Measurements from ENCODE around the gene ASB1. TPM values are rescaled to one million over a fixed set of nuclear protein-coding genes. Genes with fewer than 3 reads are reported as not detected.

Gene ASB1
- total and polyA plus RNA-seq, 10 of the 15 experiments (the other 5 are each of a cell fraction or from before 2014, with no cell fraction given): 5.2 to 31.2 (median 25.8) TPM

DNA sequence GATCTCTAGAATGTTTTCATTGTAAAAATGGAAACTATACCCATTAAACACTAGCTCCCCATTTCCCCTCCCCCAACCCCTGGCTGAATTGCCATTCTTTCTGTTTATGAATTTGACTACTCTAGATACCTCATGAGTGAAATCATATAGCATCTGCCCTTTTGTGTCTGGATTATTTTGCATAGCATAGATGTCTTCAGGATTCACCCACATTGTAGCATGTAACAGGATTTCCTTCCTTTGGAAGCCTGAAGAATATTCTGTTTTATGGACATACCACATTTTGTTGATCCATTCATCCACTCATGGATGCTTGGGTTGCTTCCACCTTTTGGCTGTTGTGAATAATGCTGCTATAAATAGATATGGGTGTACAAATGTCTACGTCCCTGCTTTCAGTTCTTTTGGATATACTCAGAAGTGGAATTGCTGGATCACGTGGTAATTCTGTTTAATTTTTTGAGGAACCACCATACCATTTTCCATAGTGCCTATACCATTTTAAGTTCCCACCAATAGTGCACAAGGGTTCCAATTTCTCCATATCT lies 7.7 kb upstream of the ASB1 start:
- WGBS (ENCODE audit: insufficient coverage, insufficient replicate concordance, low lambda C conversion rate, missing lambda C conversion rate): 27% methylated on average over 2 of the region's 2 CpGs
- SMC1A ChIA-PET (ENCODE audit: uncharacterized antibody, unreplicated experiment): no interaction called here
- POLR2A ChIA-PET: no interaction called here
- H2AFZ ChIP-seq (ENCODE audit: control insufficient read depth, low read depth, low read length): no peak overlapping the region
- no peak overlapping the region for H3K4me2 ChIP-seq (ENCODE audit: control insufficient read depth, insufficient read depth)
- no peak overlapping the region for H3K4me3 ChIP-seq
- no TSS peak for BruUV-seq (replicated peaks)
- H3K27me3 ChIP-seq (replicated peaks in 1 of 2; ENCODE audit: control insufficient read depth in 2 of 2, insufficient read depth in 2 of 2, low read length in 1 of 2): no peaks in the 10 kb centered on the region
- in situ Hi-C loops (cut with MboI): no loop called here
- H4K20me1 ChIP-seq (ENCODE audit: control insufficient read depth, insufficient read depth): no peaks in the 10 kb centered on the region
- H3K27ac ChIP-seq (ENCODE audit: control insufficient read depth, insufficient read depth): no peak overlapping the region
- no peaks in the 10 kb centered on the region; a peak in 1 of 4 replicates for H3K36me3 ChIP-seq (ENCODE audit: control insufficient read depth in 2 of 2, insufficient read depth in 2 of 2, low read length in 1 of 2)
- TF ChIP-seq, protein P1, sequence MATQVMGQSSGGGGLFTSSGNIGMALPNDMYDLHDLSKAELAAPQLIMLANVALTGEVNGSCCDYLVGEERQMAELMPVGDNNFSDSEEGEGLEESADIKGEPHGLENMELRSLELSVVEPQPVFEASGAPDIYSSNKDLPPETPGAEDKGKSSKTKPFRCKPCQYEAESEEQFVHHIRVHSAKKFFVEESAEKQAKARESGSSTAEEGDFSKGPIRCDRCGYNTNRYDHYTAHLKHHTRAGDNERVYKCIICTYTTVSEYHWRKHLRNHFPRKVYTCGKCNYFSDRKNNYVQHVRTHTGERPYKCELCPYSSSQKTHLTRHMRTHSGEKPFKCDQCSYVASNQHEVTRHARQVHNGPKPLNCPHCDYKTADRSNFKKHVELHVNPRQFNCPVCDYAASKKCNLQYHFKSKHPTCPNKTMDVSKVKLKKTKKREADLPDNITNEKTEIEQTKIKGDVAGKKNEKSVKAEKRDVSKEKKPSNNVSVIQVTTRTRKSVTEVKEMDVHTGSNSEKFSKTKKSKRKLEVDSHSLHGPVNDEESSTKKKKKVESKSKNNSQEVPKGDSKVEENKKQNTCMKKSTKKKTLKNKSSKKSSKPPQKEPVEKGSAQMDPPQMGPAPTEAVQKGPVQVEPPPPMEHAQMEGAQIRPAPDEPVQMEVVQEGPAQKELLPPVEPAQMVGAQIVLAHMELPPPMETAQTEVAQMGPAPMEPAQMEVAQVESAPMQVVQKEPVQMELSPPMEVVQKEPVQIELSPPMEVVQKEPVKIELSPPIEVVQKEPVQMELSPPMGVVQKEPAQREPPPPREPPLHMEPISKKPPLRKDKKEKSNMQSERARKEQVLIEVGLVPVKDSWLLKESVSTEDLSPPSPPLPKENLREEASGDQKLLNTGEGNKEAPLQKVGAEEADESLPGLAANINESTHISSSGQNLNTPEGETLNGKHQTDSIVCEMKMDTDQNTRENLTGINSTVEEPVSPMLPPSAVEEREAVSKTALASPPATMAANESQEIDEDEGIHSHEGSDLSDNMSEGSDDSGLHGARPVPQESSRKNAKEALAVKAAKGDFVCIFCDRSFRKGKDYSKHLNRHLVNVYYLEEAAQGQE (IDR thresholded peaks at IDR 0.05; ENCODE audit: low read depth, low read length): no peak
- TF ChIP-seq CEBPB (IDR thresholded peaks at IDR 0.05; ENCODE audit: borderline replicate concordance in 1 of 2, low read depth in 2 of 2, low read length in 2 of 2) (no peak), STAT1 (conservative IDR thresholded peaks at IDR 0.05) (no peak), ZBED1 (IDR thresholded peaks at IDR 0.05; ENCODE audit: borderline replicate concordance) (no peak), NBN (IDR thresholded peaks at IDR 0.05) (no peak), POLR2A (IDR thresholded peaks at IDR 0.05; ENCODE audit: low read depth, low read length) (no peak), SMAD5 (IDR thresholded peaks at IDR 0.05; ENCODE audit: low read depth) (no peak), MEF2B (IDR thresholded peaks at IDR 0.05; ENCODE audit: partially characterized antibody, poor library complexity, severe bottlenecking) (no peak), IKZF1 (conservative IDR thresholded peaks at IDR 0.05) (no peak), SMAD1 (IDR thresholded peaks at IDR 0.05; ENCODE audit: low read depth, partially characterized antibody) (no peak), SREBF1 (IDR thresholded peaks at IDR 0.05; ENCODE audit: low read length) (no peak), PKNOX1 (IDR thresholded peaks at IDR 0.05) (no peak), PBX3 (IDR thresholded peaks at IDR 0.05; ENCODE audit: insufficient replicate concordance, low read depth, low read length) (no peak), TCF12 (IDR thresholded peaks at IDR 0.05; ENCODE audit: low read depth, low read length) (no peak), SIN3A (IDR thresholded peaks at IDR 0.05; ENCODE audit: low read depth, low read length) (no peak)
- no peaks in the 10 kb centered on the region for H3K4me1 ChIP-seq (ENCODE audit: control insufficient read depth, insufficient read depth, low read length)
- peaks cover 2% of the 10 kb centered on the region; the same call in 2 of the 3 replicates for H3K9me3 ChIP-seq (replicated peaks; ENCODE audit: control insufficient read depth, insufficient read depth, low read length)
- no peaks in the 10 kb centered on the region for H3K79me2 ChIP-seq (ENCODE audit: control insufficient read depth, insufficient read depth, low read length)
- CTCF ChIA-PET: no interaction called here
- RAD21 ChIA-PET (ENCODE audit: unreplicated experiment): no interaction called here
- DNase-seq (ENCODE audit: low read depth, low spot score): no peak
- FAIRE-seq: no peak
- H3K9ac ChIP-seq (ENCODE audit: control insufficient read depth, insufficient read depth, low read length): no peak overlapping the region
- ATAC-seq: no peak
- intact Hi-C loops (cut with micrococcal nuclease; ENCODE audit: unreplicated experiment): no loop called here

All from GM12878 (cell line).